ENCODE measurements around the gene PRKAR1A. TPM values are rescaled to one million over a fixed set of nuclear protein-coding genes. Genes with fewer than 3 reads are reported as not detected.
"Not testable (repeated sequence)": the region's sequence is repeated elsewhere in the genome, so short reads cannot be mapped to it uniquely, and the experiment has no call there.

PRKAR1A gene
- total and polyA plus RNA-seq, 4 donors = 55.6 to 118 (median 104) TPM

DNA sequence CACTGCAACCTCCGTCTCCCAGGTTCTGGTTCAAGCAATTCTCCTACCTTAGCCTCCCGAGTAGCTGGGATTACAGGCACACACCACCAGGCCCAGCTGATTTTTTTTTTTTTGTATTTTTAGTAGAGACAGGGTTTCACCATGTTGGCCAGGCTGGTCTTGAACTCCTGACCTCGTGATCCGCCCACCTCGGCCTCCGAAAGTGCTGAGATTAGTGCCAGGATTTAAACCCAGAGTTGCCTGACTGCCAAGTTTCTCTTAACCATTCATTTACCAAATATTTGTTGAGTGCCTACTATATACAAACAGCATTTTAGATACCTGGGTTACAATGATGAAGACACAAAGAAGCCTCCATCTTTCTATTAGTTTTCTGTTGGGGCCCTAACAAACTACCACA, 70.6 kb downstream of the PRKAR1A start:
- H3K9me3 ChIP-seq (ENCODE audit: control insufficient read depth in 4 of 4, low read length in 3 of 4); H3K4me3 ChIP-seq (ENCODE audit: low read depth in 1 of 3, low read length in 3 of 3); H3K27ac ChIP-seq (ENCODE audit: low read depth in 1 of 2, low read length in 2 of 2); H3K27me3 ChIP-seq (ENCODE audit: control insufficient read depth in 4 of 4, insufficient read depth in 4 of 4, low read length in 3 of 4); H3K36me3 ChIP-seq (ENCODE audit: control insufficient read depth in 4 of 4, insufficient read depth in 3 of 4, low read depth in 1 of 4, low read length in 3 of 4); DNase-seq (ENCODE audit: low spot score); H3K9ac ChIP-seq (ENCODE audit: low read depth in 1 of 2, low read length in 2 of 2): not testable (repeated sequence)
- peak in 1 of 2 donors; percentile 4 for TF ChIP-seq RAD21 (IDR thresholded peaks at IDR 0.05)
- TF ChIP-seq HNF4A (conservative IDR thresholded peaks at IDR 0.05) = peak; percentile 9 to 37
- TF ChIP-seq EGR1 (IDR thresholded peaks at IDR 0.05; ENCODE audit: low read depth in 2 of 2) = peak in 1 of 2 donors; percentile 52
- TF ChIP-seq RXRA (IDR thresholded peaks at IDR 0.05) = peak; percentile 27 to 60
- peak; percentile 18 for TF ChIP-seq SP1 (IDR thresholded peaks at IDR 0.05)
- H3K4me1 ChIP-seq (ENCODE audit: control insufficient read depth in 4 of 4, insufficient read depth in 4 of 4, low read length in 3 of 4) = peaks cover 11 to 87% (median 72%) of the 10 kb centered on the region in 4 donors
- 40% methylated on average over 6 of the region's 6 CpGs for WGBS

DNA sequence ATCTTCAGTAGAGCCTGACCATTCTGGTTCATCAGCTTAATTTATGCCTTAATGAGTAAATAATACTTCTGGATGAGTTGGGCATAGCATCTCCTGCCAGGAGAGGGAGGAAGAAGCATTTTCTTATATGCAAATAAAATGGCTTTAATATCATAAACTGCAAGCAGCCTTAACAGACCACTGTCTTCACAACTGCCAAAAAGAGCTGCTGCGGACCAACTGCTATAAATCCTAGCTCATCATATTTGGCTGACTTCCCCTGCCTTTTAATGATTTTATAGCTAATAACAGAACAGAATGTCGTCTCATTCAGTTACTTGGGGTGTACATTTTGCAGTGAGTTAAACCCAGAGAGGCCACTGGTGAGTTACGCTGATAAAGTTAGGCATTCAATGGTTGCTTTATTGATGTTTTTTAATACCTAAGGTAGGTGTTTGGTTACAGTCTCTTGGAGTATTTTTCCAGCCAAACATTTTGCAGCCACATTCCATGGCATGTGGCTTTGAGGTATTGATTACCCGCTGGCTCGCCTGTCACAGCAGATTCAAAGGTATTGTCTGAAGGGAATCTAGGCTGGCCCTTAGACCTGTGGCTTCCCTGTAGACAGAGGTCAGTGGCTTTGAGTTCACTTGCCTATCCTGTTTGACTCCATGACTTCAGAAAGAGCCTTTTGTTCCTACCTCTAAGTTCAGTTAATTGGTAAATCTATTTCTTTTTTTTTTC, 72.5 kb downstream of the PRKAR1A start:
- H3K9ac ChIP-seq (ENCODE audit: low read depth in 1 of 2, low read length in 2 of 2) = no peak overlapping the region
- no peaks in the 10 kb centered on the region for H3K27me3 ChIP-seq (ENCODE audit: control insufficient read depth in 4 of 4, insufficient read depth in 4 of 4, low read length in 3 of 4)
- H3K27ac ChIP-seq (ENCODE audit: low read depth in 1 of 2, low read length in 2 of 2) = peak overlapping the region; percentile 34 to 64
- TF ChIP-seq JUND (IDR thresholded peaks at IDR 0.05) (peak in 1 of 2 donors; percentile 18), FOXA1 (IDR thresholded peaks at IDR 0.05) (no peak), YY1 (IDR thresholded peaks at IDR 0.05) (peak; percentile 62), NR2F2 (IDR thresholded peaks at IDR 0.05) (peak; percentile 74), RXRA (IDR thresholded peaks at IDR 0.05) (peak; percentile 96 to 99), HNF4G (IDR thresholded peaks at IDR 0.05) (peak; percentile 59), EGR1 (IDR thresholded peaks at IDR 0.05; ENCODE audit: low read depth in 2 of 2) (peak; percentile 11 to 19), FOXA2 (IDR thresholded peaks at IDR 0.05) (no peak), GABPA (IDR thresholded peaks at IDR 0.05 in 1 of 2, conservative IDR thresholded peaks at IDR 0.05 in 1 of 2) (no peak), RAD21 (IDR thresholded peaks at IDR 0.05) (peak in 1 of 2 donors; percentile 34), HNF4A (conservative IDR thresholded peaks at IDR 0.05) (peak; percentile 71 to 84), SP1 (IDR thresholded peaks at IDR 0.05) (peak; percentile 77)
- TF ChIP-seq, protein P1, sequence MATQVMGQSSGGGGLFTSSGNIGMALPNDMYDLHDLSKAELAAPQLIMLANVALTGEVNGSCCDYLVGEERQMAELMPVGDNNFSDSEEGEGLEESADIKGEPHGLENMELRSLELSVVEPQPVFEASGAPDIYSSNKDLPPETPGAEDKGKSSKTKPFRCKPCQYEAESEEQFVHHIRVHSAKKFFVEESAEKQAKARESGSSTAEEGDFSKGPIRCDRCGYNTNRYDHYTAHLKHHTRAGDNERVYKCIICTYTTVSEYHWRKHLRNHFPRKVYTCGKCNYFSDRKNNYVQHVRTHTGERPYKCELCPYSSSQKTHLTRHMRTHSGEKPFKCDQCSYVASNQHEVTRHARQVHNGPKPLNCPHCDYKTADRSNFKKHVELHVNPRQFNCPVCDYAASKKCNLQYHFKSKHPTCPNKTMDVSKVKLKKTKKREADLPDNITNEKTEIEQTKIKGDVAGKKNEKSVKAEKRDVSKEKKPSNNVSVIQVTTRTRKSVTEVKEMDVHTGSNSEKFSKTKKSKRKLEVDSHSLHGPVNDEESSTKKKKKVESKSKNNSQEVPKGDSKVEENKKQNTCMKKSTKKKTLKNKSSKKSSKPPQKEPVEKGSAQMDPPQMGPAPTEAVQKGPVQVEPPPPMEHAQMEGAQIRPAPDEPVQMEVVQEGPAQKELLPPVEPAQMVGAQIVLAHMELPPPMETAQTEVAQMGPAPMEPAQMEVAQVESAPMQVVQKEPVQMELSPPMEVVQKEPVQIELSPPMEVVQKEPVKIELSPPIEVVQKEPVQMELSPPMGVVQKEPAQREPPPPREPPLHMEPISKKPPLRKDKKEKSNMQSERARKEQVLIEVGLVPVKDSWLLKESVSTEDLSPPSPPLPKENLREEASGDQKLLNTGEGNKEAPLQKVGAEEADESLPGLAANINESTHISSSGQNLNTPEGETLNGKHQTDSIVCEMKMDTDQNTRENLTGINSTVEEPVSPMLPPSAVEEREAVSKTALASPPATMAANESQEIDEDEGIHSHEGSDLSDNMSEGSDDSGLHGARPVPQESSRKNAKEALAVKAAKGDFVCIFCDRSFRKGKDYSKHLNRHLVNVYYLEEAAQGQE (IDR thresholded peaks at IDR 0.05) = no peak
- TF ChIP-seq, protein P2, sequence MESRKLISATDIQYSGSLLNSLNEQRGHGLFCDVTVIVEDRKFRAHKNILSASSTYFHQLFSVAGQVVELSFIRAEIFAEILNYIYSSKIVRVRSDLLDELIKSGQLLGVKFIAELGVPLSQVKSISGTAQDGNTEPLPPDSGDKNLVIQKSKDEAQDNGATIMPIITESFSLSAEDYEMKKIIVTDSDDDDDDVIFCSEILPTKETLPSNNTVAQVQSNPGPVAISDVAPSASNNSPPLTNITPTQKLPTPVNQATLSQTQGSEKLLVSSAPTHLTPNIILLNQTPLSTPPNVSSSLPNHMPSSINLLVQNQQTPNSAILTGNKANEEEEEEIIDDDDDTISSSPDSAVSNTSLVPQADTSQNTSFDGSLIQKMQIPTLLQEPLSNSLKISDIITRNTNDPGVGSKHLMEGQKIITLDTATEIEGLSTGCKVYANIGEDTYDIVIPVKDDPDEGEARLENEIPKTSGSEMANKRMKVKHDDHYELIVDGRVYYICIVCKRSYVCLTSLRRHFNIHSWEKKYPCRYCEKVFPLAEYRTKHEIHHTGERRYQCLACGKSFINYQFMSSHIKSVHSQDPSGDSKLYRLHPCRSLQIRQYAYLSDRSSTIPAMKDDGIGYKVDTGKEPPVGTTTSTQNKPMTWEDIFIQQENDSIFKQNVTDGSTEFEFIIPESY (IDR thresholded peaks at IDR 0.05) = peak; percentile 45
- TF ChIP-seq, protein P3, sequence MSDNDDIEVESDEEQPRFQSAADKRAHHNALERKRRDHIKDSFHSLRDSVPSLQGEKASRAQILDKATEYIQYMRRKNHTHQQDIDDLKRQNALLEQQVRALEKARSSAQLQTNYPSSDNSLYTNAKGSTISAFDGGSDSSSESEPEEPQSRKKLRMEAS (IDR thresholded peaks at IDR 0.05) = peak; percentile 45
- TF ChIP-seq, protein P4, sequence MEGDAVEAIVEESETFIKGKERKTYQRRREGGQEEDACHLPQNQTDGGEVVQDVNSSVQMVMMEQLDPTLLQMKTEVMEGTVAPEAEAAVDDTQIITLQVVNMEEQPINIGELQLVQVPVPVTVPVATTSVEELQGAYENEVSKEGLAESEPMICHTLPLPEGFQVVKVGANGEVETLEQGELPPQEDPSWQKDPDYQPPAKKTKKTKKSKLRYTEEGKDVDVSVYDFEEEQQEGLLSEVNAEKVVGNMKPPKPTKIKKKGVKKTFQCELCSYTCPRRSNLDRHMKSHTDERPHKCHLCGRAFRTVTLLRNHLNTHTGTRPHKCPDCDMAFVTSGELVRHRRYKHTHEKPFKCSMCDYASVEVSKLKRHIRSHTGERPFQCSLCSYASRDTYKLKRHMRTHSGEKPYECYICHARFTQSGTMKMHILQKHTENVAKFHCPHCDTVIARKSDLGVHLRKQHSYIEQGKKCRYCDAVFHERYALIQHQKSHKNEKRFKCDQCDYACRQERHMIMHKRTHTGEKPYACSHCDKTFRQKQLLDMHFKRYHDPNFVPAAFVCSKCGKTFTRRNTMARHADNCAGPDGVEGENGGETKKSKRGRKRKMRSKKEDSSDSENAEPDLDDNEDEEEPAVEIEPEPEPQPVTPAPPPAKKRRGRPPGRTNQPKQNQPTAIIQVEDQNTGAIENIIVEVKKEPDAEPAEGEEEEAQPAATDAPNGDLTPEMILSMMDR (IDR thresholded peaks at IDR 0.05; ENCODE audit: low read depth, low read length, missing input control) = no peak
- DNase-seq (ENCODE audit: low spot score) = no peak
- peaks cover 11 to 85% (median 64%) of the 10 kb centered on the region in 4 donors for H3K4me1 ChIP-seq (ENCODE audit: control insufficient read depth in 4 of 4, insufficient read depth in 4 of 4, low read length in 3 of 4)
- H3K9me3 ChIP-seq (ENCODE audit: control insufficient read depth in 4 of 4, low read length in 3 of 4) = no peaks in the 10 kb centered on the region
- 31% methylated on average over 5 of the region's 5 CpGs for WGBS
- H3K36me3 ChIP-seq (ENCODE audit: control insufficient read depth in 4 of 4, insufficient read depth in 3 of 4, low read depth in 1 of 4, low read length in 3 of 4) = peaks cover 0 to 6% (median 3%) of the 10 kb centered on the region in 4 donors
- H3K4me3 ChIP-seq (ENCODE audit: low read depth in 1 of 3, low read length in 3 of 3) = no peak overlapping the region
